Measurements from ENCODE around the gene NCOA7.

GRCh38 chr6:125791820-125792165 is 1.0 kb downstream of the NCOA7 start:
- TF ChIP-seq ZFP3 (CRISPR knock-in tag; IDR thresholded peaks at IDR 0.05) (no peak), ZFP30 (CRISPR knock-in tag; IDR thresholded peaks at IDR 0.05) (no peak), RARB (CRISPR knock-in tag; IDR thresholded peaks at IDR 0.05) (no peak), BACH2 (CRISPR knock-in tag; IDR thresholded peaks at IDR 0.05; ENCODE audit: borderline replicate concordance) (no peak), TOX (CRISPR knock-in tag; IDR thresholded peaks at IDR 0.05; ENCODE audit: borderline replicate concordance) (no peak), CSDC2 (CRISPR knock-in tag; IDR thresholded peaks at IDR 0.05) (no peak)
- TF ChIP-seq, protein P1, sequence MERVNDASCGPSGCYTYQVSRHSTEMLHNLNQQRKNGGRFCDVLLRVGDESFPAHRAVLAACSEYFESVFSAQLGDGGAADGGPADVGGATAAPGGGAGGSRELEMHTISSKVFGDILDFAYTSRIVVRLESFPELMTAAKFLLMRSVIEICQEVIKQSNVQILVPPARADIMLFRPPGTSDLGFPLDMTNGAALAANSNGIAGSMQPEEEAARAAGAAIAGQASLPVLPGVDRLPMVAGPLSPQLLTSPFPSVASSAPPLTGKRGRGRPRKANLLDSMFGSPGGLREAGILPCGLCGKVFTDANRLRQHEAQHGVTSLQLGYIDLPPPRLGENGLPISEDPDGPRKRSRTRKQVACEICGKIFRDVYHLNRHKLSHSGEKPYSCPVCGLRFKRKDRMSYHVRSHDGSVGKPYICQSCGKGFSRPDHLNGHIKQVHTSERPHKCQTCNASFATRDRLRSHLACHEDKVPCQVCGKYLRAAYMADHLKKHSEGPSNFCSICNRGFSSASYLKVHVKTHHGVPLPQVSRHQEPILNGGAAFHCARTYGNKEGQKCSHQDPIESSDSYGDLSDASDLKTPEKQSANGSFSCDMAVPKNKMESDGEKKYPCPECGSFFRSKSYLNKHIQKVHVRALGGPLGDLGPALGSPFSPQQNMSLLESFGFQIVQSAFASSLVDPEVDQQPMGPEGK (CRISPR knock-in tag; IDR thresholded peaks at IDR 0.05; ENCODE audit: borderline replicate concordance), result no peak
